IMR-90 (cell line): ENCODE data around the gene CACNA1D.

Experiments used
- BHLHE40 ChIP-seq: fragments of 150-350 bp; IDR thresholded peaks from 2 replicates; pipeline ENCODE4 v1.6.1; 2016; ENCODE audit warnings: mild to moderate bottlenecking, low read depth, low read length
- CEBPB ChIP-seq: IDR thresholded peaks from 2 replicates; pipeline ENCODE4 v1.6.1; 2012; ENCODE audit warnings: low read depth, low read length, improper control_type of control experiment
- FOS ChIP-seq: fragments of 150-350 bp; IDR thresholded peaks from 2 replicates; pipeline ENCODE4 v1.6.1; 2016; ENCODE audit warnings: low read depth, low read length
- MAFK ChIP-seq: IDR thresholded peaks from 2 replicates; pipeline ENCODE4 v1.6.1; 2012; ENCODE audit warnings: low read depth, low read length, improper control_type of control experiment
- MAZ ChIP-seq: IDR thresholded peaks from 2 replicates; pipeline ENCODE4 v1.6.1; 2012; ENCODE audit warnings: low read depth, mild to moderate bottlenecking, low read length, improper control_type of control experiment, moderate library complexity, borderline replicate concordance
- MXI1 ChIP-seq: IDR thresholded peaks from 2 replicates; pipeline ENCODE4 v1.6.1; 2012; ENCODE audit warnings: low read depth, mild to moderate bottlenecking, low read length, moderate library complexity, borderline replicate concordance
- POLR2A ChIP-seq: IDR thresholded peaks from 2 replicates; pipeline ENCODE4 v1.6.1; 2012; ENCODE audit warnings: mild to moderate bottlenecking, low read depth, low read length
- RAD21 ChIP-seq: IDR thresholded peaks from 2 replicates; pipeline ENCODE4 v1.6.1; 2012; ENCODE audit warnings: low read length, improper control_type of control experiment
- RCOR1 ChIP-seq: IDR thresholded peaks from 2 replicates; pipeline ENCODE4 v1.6.1; 2012; ENCODE audit warnings: mild to moderate bottlenecking, low read length, improper control_type of control experiment; ENCODE audit not compliant: insufficient replicate concordance
- RFX5 ChIP-seq: IDR thresholded peaks from 2 replicates; pipeline ENCODE4 v1.8.0; 2012; ENCODE audit warnings: low read depth, mild to moderate bottlenecking, low read length, moderate library complexity
- SMC3 ChIP-seq: fragments of 150-350 bp; IDR thresholded peaks from 2 replicates; pipeline ENCODE4 v1.6.1; 2016; ENCODE audit warnings: low read depth, mild to moderate bottlenecking, antibody characterized with exemption, low read length, moderate library complexity
- USF2 ChIP-seq: fragments of 150-350 bp; IDR thresholded peaks from 2 replicates; pipeline ENCODE4 v1.6.1; 2017; ENCODE audit warnings: mild to moderate bottlenecking, antibody characterized with exemption, low read length, low read depth
- TF ChIP-seq, protein P1 (sequence below): conservative IDR thresholded peaks from 2 replicates; pipeline ENCODE4 v1.5.1; 2012; ENCODE audit warnings: mild to moderate bottlenecking, low read depth, low read length, improper control_type of control experiment

GRCh38 chr3:53811143-53811927, 316.9 kb downstream of the CACNA1D start:
- TF ChIP-seq POLR2A (no peak), RAD21 (no peak), CEBPB (no peak), MXI1 (no peak), RCOR1 (no peak), SMC3 (no peak), MAFK (no peak), FOS (no peak), USF2 (no peak), BHLHE40 (no peak), RFX5 (no peak), MAZ (no peak)
- TF ChIP-seq, protein P1, sequence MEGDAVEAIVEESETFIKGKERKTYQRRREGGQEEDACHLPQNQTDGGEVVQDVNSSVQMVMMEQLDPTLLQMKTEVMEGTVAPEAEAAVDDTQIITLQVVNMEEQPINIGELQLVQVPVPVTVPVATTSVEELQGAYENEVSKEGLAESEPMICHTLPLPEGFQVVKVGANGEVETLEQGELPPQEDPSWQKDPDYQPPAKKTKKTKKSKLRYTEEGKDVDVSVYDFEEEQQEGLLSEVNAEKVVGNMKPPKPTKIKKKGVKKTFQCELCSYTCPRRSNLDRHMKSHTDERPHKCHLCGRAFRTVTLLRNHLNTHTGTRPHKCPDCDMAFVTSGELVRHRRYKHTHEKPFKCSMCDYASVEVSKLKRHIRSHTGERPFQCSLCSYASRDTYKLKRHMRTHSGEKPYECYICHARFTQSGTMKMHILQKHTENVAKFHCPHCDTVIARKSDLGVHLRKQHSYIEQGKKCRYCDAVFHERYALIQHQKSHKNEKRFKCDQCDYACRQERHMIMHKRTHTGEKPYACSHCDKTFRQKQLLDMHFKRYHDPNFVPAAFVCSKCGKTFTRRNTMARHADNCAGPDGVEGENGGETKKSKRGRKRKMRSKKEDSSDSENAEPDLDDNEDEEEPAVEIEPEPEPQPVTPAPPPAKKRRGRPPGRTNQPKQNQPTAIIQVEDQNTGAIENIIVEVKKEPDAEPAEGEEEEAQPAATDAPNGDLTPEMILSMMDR: no peak
